Nucleus accumbens (tissue), 56 donors: ENCODE results near the gene TSKU.

Source experiments
- DNase-seq, 56 donors: peaks; one replicate each; lab custom pipeline; 2025; lab: John Stamatoyannopoulos, UW

The TSKU gene

GRCh38 chr11:76750746-76751145, 32.4 kb upstream of the TSKU start:
- DNase-seq: no peak

GRCh38 chr11:76752321-76753143, 30.6 kb upstream of the TSKU start:
- no peak for DNase-seq

DNA sequence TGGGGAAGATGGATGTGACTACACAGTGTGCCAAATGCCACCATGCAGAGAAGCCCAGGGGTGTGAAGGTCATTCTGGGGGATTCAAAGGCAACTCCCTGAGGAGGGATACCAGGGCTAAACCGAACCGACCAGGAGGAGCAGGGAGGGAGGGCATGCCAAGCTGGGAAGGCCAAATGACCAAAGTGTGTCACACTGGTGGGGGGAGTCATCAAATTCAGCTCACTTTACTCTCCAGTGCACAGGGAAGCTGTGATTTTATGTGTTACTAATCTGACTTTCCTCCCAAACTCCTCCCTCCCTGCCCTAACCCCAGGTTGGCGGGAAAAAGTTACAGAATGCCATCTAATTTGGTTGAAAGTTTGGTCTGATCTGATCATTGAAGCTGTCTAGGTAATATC, 29.7 kb upstream of the TSKU start:
- DNase-seq: no peak

- no peak for DNase-seq
Measured at GRCh38 chr11:76753950-76754349, 29.2 kb upstream of the TSKU start.

- DNase-seq: peak in 4 of 56 donors; percentile 7 to 34 (median 14)
Measured at GRCh38 chr11:76756341-76756741, 26.8 kb upstream of the TSKU start.

DNA sequence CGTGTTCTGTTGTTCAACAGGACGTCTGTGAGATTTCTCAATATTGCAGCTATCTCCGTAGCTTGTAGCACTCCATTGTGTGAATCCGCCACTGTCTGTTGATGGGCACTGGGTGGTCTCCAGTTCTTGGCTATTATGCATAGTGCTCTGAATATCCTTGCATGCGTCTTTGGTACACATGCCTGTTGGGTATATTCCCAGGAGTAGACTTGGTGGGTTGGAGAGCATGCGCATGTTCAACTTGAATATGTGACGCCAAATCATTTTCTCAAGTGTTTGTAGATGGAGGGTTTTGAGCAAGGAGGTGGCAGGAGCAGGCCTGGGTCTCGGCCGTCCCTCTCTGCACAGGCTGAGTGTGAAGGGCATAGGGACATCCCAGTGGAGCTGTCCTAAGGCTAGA, 24.8 kb upstream of the TSKU start:
- DNase-seq: no peak

- DNase-seq: no peak
Measured at GRCh38 chr11:76759092-76759491, 24.1 kb upstream of the TSKU start.

DNA sequence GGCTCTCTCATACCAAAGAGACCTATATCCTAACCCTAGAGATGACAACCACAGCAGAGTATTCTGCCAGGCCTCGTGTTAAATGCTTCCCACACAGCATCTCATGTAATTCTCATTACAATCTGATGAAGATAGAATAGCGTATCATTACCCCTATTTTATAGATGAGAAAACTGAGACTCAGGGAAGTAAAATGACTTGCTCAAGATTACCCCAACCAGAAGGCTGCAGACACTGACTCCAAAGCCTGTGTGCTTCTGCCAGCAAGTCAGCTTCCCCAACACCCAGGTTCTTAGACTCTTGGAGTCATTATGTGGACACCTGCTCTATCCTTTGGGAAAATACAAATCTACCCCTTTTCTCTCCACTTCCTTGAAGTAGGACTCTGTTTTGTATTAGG, 23.6 kb upstream of the TSKU start:
- no peak for DNase-seq

- DNase-seq: no peak
Measured at GRCh38 chr11:76760236-76760635, 22.9 kb upstream of the TSKU start.

GRCh38 chr11:76761718-76762355, 21.3 kb upstream of the TSKU start:
- DNase-seq: no peak

DNA sequence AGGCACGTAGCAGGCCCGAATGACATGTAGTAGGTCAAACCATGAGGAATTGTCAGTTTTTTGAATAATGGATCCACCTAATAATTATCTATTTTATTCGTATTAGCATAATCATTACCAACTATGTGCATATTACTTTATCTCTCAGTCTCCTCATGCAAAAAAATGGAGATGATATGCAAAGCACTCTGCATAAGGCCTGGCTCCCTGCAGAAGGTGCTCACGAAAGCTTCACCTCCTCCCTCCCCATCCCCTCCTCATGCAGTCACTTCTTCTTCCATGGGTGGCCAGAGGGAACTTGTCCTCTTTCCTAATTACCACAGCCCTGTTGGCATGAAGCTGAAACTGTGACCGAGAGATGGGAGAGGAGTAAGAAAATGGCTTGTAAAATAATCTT, 20.8 kb upstream of the TSKU start:
- DNase-seq: no peak

- no peak for DNase-seq
Measured at GRCh38 chr11:76762867-76763572, 20.1 kb upstream of the TSKU start.

GRCh38 chr11:76763573-76764346, 19.4 kb upstream of the TSKU start:
- peak in 24 of 56 donors; percentile 5 to 76 (median 36) for DNase-seq

DNA sequence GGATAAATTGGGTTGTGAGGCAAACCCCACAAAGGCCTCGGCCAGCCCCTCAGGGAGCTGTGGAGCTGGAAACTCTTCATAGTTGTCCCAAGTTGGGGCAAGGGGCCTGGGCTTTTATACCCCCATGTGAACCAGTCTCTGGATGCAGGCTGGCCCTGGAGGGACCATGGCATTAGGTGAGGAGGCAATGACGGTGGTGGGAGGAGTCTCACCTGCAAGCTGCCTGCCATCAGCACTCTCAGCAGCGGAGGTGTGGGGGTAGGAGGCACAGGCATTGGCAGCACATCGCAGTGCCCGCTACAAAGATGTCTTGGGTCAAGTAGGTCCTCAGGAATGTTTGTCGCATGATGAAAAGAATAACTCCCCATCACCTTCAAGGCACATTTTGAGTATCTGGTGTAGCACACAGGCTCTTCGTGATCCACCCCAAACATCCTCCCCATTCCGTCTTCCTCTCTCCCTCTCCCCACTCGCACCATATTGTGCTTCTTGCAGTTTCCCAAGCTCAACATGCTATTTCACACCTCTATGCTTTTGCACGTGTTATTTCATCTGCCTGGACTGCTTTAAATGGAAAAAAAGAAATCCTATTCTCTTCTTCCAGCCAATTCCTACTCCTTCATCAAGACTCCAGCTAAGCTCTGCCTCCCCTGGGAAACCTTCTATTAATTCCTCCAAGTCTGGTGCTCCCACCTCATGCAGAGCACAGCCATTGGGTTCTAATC, 18.1 kb upstream of the TSKU start:
- DNase-seq: no peak

DNA sequence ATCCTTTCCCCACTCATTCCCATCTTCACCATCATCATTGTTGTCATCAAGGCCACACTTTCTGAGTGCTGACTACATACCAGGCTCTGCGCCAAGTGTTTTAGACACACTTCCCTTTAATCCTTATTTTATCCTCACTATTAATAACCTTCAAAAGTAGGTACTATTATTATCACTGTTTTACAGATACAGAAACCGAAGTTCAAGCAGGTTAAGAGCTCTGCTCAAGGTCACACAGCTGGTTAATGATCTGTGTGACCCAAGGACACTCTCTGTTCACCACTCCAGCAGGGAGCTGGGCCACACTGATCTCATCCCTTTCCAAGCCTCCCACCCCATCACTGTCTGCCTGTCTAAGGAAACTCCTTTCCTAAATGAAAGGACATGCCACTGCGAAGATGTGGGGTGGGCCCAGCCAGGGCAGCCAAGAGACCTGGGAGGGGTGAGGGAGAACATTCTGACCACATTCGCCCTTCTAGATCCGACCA, 17.2 kb upstream of the TSKU start:
- DNase-seq: no peak

- no peak for DNase-seq
Measured at GRCh38 chr11:76766521-76766920, 16.6 kb upstream of the TSKU start.

GRCh38 chr11:76767659-76768058, 15.5 kb upstream of the TSKU start:
- no peak for DNase-seq

DNA sequence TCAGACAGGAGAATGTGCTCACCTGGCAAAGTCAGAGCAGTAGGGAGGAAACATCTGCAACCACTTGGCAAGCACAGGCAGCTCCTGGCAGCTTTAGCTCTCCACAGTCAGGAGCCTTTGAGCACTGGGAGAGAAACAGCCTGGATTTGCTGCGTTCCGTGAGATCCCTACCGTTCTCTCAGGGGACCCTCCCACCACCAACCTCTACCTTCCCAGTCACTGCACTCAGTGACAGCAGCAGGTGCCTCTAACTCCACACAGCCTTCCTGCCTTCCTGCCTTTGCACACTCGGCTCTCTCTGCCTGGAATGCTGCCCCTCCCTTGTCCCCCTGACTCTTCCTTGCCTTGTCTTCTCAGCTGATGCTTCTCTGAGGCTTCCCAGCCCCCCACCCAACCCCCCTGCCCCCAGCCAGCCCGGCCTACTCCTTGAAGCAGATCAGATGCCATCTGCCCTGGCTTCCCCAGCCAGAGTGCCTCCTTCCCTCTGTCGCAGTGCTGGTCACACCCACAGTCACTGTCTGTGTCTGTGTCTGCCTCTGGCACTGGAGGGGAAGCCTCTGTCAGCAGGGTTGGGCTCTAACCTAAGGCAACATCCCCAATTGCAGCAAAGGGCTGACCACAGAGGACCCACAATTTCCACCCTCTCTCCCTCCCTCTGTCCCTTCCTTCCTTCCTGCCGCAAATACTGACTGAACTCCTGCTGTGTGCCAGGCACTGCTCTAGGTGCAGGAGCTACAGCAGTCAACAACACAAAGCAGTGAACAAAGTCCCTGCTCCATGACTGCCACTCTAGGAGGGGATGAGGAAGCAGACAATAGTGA, 14.9 kb upstream of the TSKU start:
- DNase-seq: peak in 1 of 56 donors; percentile 14
